A673 (cell line): ENCODE results near the gene ZNF205. TPM values are rescaled to one million over a fixed set of nuclear protein-coding genes. Genes with fewer than 3 reads are reported as not detected.

Source experiments
- BruUV-seq: library from RNA; stranded (reverse); fragments of 400-500 nt; replicated peaks from 2 replicates; lab custom pipeline; 2021; lab: Mats Ljungman, UMichigan
- CTCF ChIA-PET: fragments of 300-600 bp; sonication (Branson Sonifier 250); formaldehyde crosslinking; loops from one replicate; lab custom pipeline; 2022; ENCODE audit warnings: antibody characterized with exemption; lab: Charles Lee
- POLR2A ChIA-PET: fragments of 300-600 bp; sonication (Branson Sonifier 250); formaldehyde crosslinking; loops from one replicate; lab custom pipeline; 2022; ENCODE audit warnings: antibody characterized with exemption; ENCODE audit not compliant: low non-redundant PET; lab: Charles Lee
- DNase-seq: peaks from one replicate; pipeline ENCODE4 v3.0.0-alpha.2; 2015; ENCODE audit warnings: low spot score
- H3K27ac ChIP-seq: fragments of 200-600 bp; sonication (generic); 2 replicates; pipeline ENCODE4 v1.5.1; 2016; ENCODE audit warnings: mixed run types, low read depth, mild to moderate bottlenecking, mixed read lengths, antibody characterized with exemption, low read length; ENCODE audit not compliant: poor library complexity, severe bottlenecking
- H3K27me3 ChIP-seq: fragments of 200-600 bp; sonication (generic); replicated peaks from 2 replicates; pipeline ENCODE4 v1.6.1; 2017; ENCODE audit warnings: mixed run types, low read depth, mild to moderate bottlenecking, mixed read lengths, antibody characterized with exemption, low read length; ENCODE audit not compliant: insufficient read depth, poor library complexity
- H3K36me3 ChIP-seq: fragments of 200-600 bp; sonication (generic); 2 replicates; pipeline ENCODE4 v1.6.1; 2016; ENCODE audit warnings: mixed run types, mild to moderate bottlenecking, mixed read lengths, antibody characterized with exemption, low read length; ENCODE audit not compliant: insufficient read depth, poor library complexity, severe bottlenecking
- H3K4me1 ChIP-seq: fragments of 200-600 bp; sonication (generic); 2 replicates; pipeline ENCODE4 v1.6.1; 2017; ENCODE audit warnings: mixed run types, mild to moderate bottlenecking, mixed read lengths, antibody characterized with exemption, low read length; ENCODE audit not compliant: insufficient read depth, poor library complexity, severe bottlenecking
- H3K4me3 ChIP-seq: fragments of 200-600 bp; sonication (generic); 2 replicates; pipeline ENCODE4 v1.5.1; 2016; ENCODE audit warnings: low read depth, mixed run types, mild to moderate bottlenecking, mixed read lengths, low read length; ENCODE audit not compliant: poor library complexity, severe bottlenecking
- H3K9me3 ChIP-seq: fragments of 200-600 bp; sonication (generic); 2 replicates; pipeline ENCODE4 v1.6.1; 2016; ENCODE audit warnings: mixed run types, low read depth, mild to moderate bottlenecking, mixed read lengths, antibody characterized with exemption, low read length; ENCODE audit not compliant: poor library complexity, severe bottlenecking
- EZH2 ChIP-seq: fragments of 200-600 bp; sonication (generic); IDR thresholded peaks from 2 replicates; pipeline ENCODE4 v1.6.1; 2017; ENCODE audit warnings: borderline replicate concordance, low read depth, mild to moderate bottlenecking, mixed read lengths, antibody characterized with exemption, low read length; ENCODE audit not compliant: poor library complexity, severe bottlenecking
- intact Hi-C: fragments of 100-400 bp; cut with micrococcal nuclease; formaldehyde crosslinking; loops from one replicate; pipeline ENCODE4 v1.10.0; 2022; ENCODE audit not compliant: unreplicated experiment
- total RNA-seq: library from RNA; stranded (reverse); gene quantifications from 2 replicates; pipeline ENCODE4 v1.2.3, GENCODE V29; 2021
- TF ChIP-seq, protein P1 (sequence below): fragments of 300-800, 200-600 bp; sonication (generic); conservative IDR thresholded peaks from 2 replicates; pipeline ENCODE4 v1.5.1; 2017; ENCODE audit warnings: low read depth, mild to moderate bottlenecking, antibody characterized with exemption, low read length, moderate library complexity, mixed read lengths

ZNF205 gene
- total RNA-seq, 1 experiment from 2014 or later = 19.0 TPM

DNA sequence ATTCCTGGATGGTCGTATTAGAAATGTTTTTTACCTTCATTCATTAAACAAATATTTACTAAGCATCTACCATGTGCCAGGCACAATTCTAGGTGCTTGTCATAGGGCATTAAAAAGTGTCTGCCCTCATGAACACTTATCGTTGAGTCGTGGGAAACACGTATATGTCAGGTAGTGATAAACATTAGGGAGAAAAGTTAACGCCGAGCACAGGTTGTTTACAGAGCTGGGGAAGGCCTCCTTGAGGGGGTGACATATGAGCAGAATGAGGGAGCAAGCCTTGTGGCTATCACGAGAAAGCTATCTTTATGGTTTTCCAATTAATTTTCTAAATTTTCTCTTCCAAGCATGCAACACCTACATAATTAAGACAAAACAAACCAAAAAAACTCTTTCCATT lies 21.5 kb downstream of the ZNF205 start:
- DNase-seq = no peak
- POLR2A ChIA-PET = no interaction called here
- Histone ChIP-seq H3K9me3 (no peaks in the 10 kb centered on the region), H3K27me3 (no peaks in the 10 kb centered on the region), H3K4me1 (peaks cover 14% of the 10 kb centered on the region), H3K27ac (peak overlapping the region; percentile 91), H3K4me3 (peak overlapping the region; percentile 88), H3K36me3 (peaks cover 3% of the 10 kb centered on the region)
- no TSS peak for BruUV-seq
- CTCF ChIA-PET = no interaction called here
- intact Hi-C loops = no loop called here
- TF ChIP-seq, protein P1, sequence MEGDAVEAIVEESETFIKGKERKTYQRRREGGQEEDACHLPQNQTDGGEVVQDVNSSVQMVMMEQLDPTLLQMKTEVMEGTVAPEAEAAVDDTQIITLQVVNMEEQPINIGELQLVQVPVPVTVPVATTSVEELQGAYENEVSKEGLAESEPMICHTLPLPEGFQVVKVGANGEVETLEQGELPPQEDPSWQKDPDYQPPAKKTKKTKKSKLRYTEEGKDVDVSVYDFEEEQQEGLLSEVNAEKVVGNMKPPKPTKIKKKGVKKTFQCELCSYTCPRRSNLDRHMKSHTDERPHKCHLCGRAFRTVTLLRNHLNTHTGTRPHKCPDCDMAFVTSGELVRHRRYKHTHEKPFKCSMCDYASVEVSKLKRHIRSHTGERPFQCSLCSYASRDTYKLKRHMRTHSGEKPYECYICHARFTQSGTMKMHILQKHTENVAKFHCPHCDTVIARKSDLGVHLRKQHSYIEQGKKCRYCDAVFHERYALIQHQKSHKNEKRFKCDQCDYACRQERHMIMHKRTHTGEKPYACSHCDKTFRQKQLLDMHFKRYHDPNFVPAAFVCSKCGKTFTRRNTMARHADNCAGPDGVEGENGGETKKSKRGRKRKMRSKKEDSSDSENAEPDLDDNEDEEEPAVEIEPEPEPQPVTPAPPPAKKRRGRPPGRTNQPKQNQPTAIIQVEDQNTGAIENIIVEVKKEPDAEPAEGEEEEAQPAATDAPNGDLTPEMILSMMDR = no peak
- TF ChIP-seq EZH2 = no peak

DNA sequence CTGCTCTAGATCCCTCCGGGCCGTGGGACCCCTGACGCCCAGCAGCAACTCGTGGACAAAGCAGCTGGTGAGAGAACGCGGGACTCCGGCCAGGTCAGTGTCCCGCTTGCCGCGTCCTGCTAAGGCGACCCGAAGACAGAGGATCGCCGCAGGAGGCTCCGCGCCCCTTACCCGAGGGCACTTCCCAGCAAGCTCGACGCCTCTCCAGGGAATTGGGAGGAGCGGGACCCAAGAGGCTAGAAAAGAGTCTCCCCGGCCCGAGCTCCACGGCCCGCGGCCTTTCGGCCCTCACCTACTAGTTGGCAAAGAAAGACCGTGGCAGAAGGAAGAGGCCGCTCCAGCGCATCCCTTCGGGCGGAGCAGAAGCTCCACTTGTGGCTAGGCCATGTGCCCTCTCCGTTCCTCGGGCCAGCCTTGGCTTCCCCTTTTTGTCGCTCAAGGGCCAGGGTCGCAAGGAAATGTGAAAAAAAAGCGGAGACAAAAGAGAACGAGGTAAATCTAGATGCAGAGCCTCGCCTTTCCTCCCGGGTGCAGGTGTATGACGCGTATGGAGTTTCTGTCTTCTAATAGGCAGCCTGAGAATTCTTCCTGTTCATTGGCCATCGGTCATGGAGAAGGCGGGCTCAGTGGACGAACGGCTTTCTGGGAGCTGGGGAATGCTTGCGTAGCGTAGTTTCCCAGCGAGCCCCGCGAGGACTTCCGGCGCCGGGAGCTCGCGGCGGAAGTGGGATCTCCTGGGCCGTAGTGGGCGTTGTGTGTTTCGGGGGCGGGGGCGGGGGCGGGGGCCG lies 22.1 kb downstream of the ZNF205 start, which contains the start of gene ZNF213:
ZNF213 (plus strand) TSS at position 692 of the 788 bp plus-strand sequence. CDS start 2,252 bp downstream, outside the sequence.
- Histone ChIP-seq H3K36me3 (peaks cover 3% of the 10 kb centered on the region), H3K4me1 (peaks cover 9% of the 10 kb centered on the region), H3K27ac (peak within 1 kb of the TSS; percentile 91), H3K9me3 (no peaks in the 10 kb centered on the region), H3K4me3 (peak within 1 kb of the TSS; percentile 88), H3K27me3 (no peaks in the 10 kb centered on the region)
- TF ChIP-seq EZH2 = no peak
- TF ChIP-seq, protein P1 = no peak
- CTCF ChIA-PET = interaction anchor here (0.5 to 0.9 kb wide), 3 partner anchors 15 to 103 kb away, joined by 3 to 5 read pairs (median 3); no protein-coding TSS in a partner anchor
- POLR2A ChIA-PET = interaction anchor here (0.9 kb wide), 1 partner anchor 131 kb away, joined by 4 read pairs; no protein-coding TSS in a partner anchor
- intact Hi-C loops = no loop called here
- DNase-seq = peak; percentile 99
- BruUV-seq = TSS peak; percentile 74

DNA sequence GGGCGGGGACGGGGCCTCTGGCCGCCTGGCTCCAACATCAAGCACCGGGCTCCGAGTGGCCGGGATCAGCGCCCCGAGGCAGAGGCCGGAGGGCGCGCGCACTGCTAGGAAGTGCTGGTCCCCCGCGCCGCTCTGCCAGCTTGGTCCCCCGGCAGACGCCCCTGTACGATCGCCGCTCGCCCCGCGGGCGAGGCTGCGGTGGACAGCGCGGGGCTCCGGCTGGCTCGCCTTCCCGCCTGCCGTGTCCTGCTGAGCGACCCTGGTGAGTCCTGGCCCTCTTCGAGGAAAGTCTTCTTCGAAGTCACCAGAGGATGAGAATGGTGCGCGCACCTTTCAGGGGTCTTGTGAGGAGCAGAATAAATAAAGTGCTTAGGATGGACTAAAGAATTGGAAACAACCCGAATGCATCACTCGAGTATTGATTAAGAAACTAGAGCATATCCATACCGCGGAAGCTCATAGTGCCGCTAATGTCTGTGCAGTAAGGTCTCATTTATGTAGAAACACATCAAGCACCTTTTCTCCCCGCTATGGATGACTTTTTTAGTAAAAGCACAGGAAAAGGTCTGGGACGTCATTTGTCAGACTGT lies 22.8 kb downstream of the ZNF205 start:
- Histone ChIP-seq H3K27me3 (no peaks in the 10 kb centered on the region), H3K36me3 (peaks cover 1% of the 10 kb centered on the region), H3K4me3 (peak overlapping the region; percentile 88), H3K4me1 (peaks cover 6% of the 10 kb centered on the region), H3K9me3 (no peaks in the 10 kb centered on the region), H3K27ac (peak overlapping the region; percentile 83)
- TF ChIP-seq, protein P1 = no peak
- TF ChIP-seq EZH2 = no peak
- intact Hi-C loops = no loop called here
- TSS peak; percentile 87 for BruUV-seq
- POLR2A ChIA-PET = interaction anchor here (0.9 kb wide), 1 partner anchor 131 kb away, joined by 4 read pairs; no protein-coding TSS in a partner anchor
- DNase-seq = no peak
- CTCF ChIA-PET = interaction anchor here (0.5 to 0.9 kb wide), 3 partner anchors 15 to 103 kb away, joined by 3 to 5 read pairs (median 3); no protein-coding TSS in a partner anchor
